Activated CD4-positive, alpha-beta T cell treated with anti-CD3 and anti-CD28 coated beads, Interleukin-2, Interleukin-6, amounts not matched to agents 100 ng/mL and 50 ng/mL, durations not matched to agents 16 hours and 8 hours (primary cell): ENCODE measurements around the gene NPAS4.
"Not testable (repeated sequence)": the region's sequence is repeated elsewhere in the genome, so short reads cannot be mapped to it uniquely, and the experiment has no call there.

ENCODE experiments used
- DNase-seq: peaks from one replicate; pipeline ENCODE4 v3.0.0-alpha.2; 2020

The NPAS4 gene

GRCh38 chr11:66457826-66458225 lies 37.0 kb downstream of the NPAS4 start:
- no peak for DNase-seq

GRCh38 chr11:66459138-66459778 lies 38.4 kb downstream of the NPAS4 start:
- DNase-seq = no peak

GRCh38 chr11:66462010-66462409 lies 41.2 kb downstream of the NPAS4 start:
- no peak for DNase-seq

GRCh38 chr11:66462911-66463310 lies 42.1 kb downstream of the NPAS4 start:
- DNase-seq = no peak

- not testable (repeated sequence) for DNase-seq
These were observed 43.3 kb downstream of the NPAS4 start for GRCh38 chr11:66464116-66464515.

- DNase-seq = no peak
These were observed 44.1 kb downstream of the NPAS4 start for GRCh38 chr11:66464916-66465315.

GRCh38 chr11:66465373-66466224 lies 44.8 kb downstream of the NPAS4 start:
- no peak for DNase-seq

GRCh38 chr11:66466225-66467033 lies 45.6 kb downstream of the NPAS4 start, which contains the start of gene PELI3:
Gene PELI3 (plus strand): TSS chr11:66466905. CDS start chr11:66468129, 1,224 bp downstream.
- peak; percentile 95 for DNase-seq

- no peak for DNase-seq
These were observed 46.3 kb downstream of the NPAS4 start for GRCh38 chr11:66467034-66467659.

GRCh38 chr11:66467756-66468155 lies 46.9 kb downstream of the NPAS4 start:
- peak; percentile 31 for DNase-seq

GRCh38 chr11:66468691-66469090 lies 47.9 kb downstream of the NPAS4 start:
- DNase-seq = no peak

- DNase-seq = no peak
These were observed 48.6 kb downstream of the NPAS4 start for GRCh38 chr11:66469441-66469840.

GRCh38 chr11:66470015-66470414 lies 49.2 kb downstream of the NPAS4 start:
- no peak for DNase-seq

- no peak for DNase-seq
These were observed 50.3 kb downstream of the NPAS4 start for GRCh38 chr11:66471142-66471541.

GRCh38 chr11:66472054-66472453 lies 51.2 kb downstream of the NPAS4 start:
- no peak for DNase-seq

GRCh38 chr11:66473167-66473566 lies 52.3 kb downstream of the NPAS4 start:
- no peak for DNase-seq

- no peak for DNase-seq
These were observed 53.0 kb downstream of the NPAS4 start for GRCh38 chr11:66473608-66474515.

GRCh38 chr11:66475349-66476172 lies 54.7 kb downstream of the NPAS4 start:
- DNase-seq = no peak
